ENCODE results near the gene SFXN3.

DNA sequence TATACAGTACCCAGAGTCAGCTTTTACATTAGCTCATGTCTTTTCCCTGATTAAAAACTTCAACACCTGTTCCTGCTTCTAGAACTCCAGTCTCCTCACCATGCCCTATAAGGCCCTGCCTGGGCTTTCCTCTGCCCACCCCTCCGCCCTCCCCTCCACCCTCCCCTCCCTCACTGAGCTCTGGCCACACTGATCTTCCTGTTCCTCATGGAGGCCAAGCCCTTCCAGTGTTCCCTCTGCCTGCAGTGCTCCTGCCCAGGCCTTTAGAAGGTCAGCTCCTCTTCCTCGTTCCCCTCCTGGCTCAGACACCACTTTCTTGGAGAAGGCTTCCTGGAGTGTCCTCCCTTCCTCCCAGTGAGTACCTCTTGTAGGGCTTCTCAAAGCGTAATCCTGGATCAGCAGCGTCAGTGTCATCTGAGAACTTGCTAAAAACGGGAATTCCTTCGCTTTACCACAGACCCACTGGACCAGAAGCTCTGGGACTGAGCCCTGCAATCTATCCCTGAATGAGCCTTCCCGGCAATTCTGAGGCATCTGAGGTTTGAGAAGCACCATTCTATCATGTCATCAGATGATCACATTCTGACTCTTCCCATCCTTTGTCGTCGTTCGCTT lies 3.8 kb upstream of the SFXN3 start:
- no peak for TF ChIP-seq POLR2A (IDR thresholded peaks at IDR 0.05)
- no peak for TF ChIP-seq CTCF (IDR thresholded peaks at IDR 0.05)

Data from testis (tissue), 2 donors.